Cardiac muscle cell (in vitro differentiated cells and primary cell): ENCODE data around the gene FAM236B. TPM values are rescaled to one million over a fixed set of nuclear protein-coding genes. Genes with fewer than 3 reads are reported as not detected.
"Not testable (repeated sequence)": the region's sequence is repeated elsewhere in the genome, so short reads cannot be mapped to it uniquely, and the experiment has no call there.

Experiments used
- DNase-seq, 2 donors: peaks; one replicate each; pipeline versions ENCODE4 v3.0.0 to v3.0.0-alpha.2; 2010 to 2017; ENCODE audit warnings: low read depth in 1 of 2, low spot score in 1 of 2
- H3K27ac ChIP-seq: fragments of 200-600 bp; sonication (generic); 2 replicates; pipeline ENCODE4 v1.5.1; 2016
- H3K27me3 ChIP-seq: fragments of 200-600 bp; sonication (generic); 2 replicates; pipeline ENCODE4 v1.6.0; 2016; ENCODE audit warnings: control low read depth
- H3K36me3 ChIP-seq: fragments of 200-600 bp; sonication (generic); 2 replicates; pipeline ENCODE4 v1.5.1; 2016; ENCODE audit warnings: control low read depth
- H3K4me1 ChIP-seq: fragments of 200-600 bp; sonication (generic); 2 replicates; pipeline ENCODE4 v1.8.1; 2017; ENCODE audit warnings: low read depth, mild to moderate bottlenecking, mixed run types
- H3K4me3 ChIP-seq: fragments of 200-600 bp; sonication (generic); 2 replicates; pipeline ENCODE4 v1.5.1; 2016; ENCODE audit warnings: mild to moderate bottlenecking
- H3K9me3 ChIP-seq: fragments of 200-600 bp; sonication (generic); 2 replicates; pipeline ENCODE4 v1.5.1; 2017; ENCODE audit warnings: low read depth, mild to moderate bottlenecking, control low read depth
- polyA plus RNA-seq: library from polyadenylated mRNA; unstranded; fragments of >200 nt; fragmentation: Nextera tagmentation; extraction: Ambion mirVana; gene quantifications from 2 replicates; pipeline ENCODE4 v1.2.1, GENCODE V29; 2016
- total RNA-seq: library from RNA; depleted of rRNA; stranded (reverse); fragments of >200 nt; gene quantifications from 2 replicates; pipeline ENCODE4 v1.2.3, GENCODE V29; 2016

FAM236B gene
- total RNA-seq (not detected in 2 replicates), polyA plus RNA-seq (not detected in 2 replicates)

GRCh38 chrX:72782560-72782959 is at the start of gene FAM236B:
FAM236B (minus strand) TSS chrX:72782660; CDS start chrX:72782560, 100 bp downstream.
- H3K27me3 ChIP-seq, H3K27ac ChIP-seq, H3K4me1 ChIP-seq, DNase-seq, H3K4me3 ChIP-seq, H3K9me3 ChIP-seq, H3K36me3 ChIP-seq: not testable (repeated sequence)

- not testable (repeated sequence) for H3K9me3 ChIP-seq, H3K36me3 ChIP-seq, H3K27ac ChIP-seq, H3K4me3 ChIP-seq, H3K4me1 ChIP-seq, DNase-seq, H3K27me3 ChIP-seq
Observed at GRCh38 chrX:72830701-72831100, 48.2 kb upstream of the FAM236B start.

- not testable (repeated sequence) for H3K4me3 ChIP-seq, H3K36me3 ChIP-seq, H3K9me3 ChIP-seq, H3K27me3 ChIP-seq, H3K4me1 ChIP-seq, H3K27ac ChIP-seq, DNase-seq
Observed at GRCh38 chrX:72808110-72808509, 25.6 kb upstream of the FAM236B start, which contains the start of gene FAM236D. FAM236D (minus strand) TSS chrX:72808210; CDS start chrX:72808110, 100 bp downstream.

GRCh38 chrX:72790390-72790789 is 7.9 kb upstream of the FAM236B start:
- H3K9me3 ChIP-seq, H3K4me3 ChIP-seq, H3K36me3 ChIP-seq, H3K27me3 ChIP-seq, H3K27ac ChIP-seq, DNase-seq, H3K4me1 ChIP-seq: not testable (repeated sequence)

- DNase-seq, H3K4me1 ChIP-seq, H3K9me3 ChIP-seq, H3K4me3 ChIP-seq, H3K27me3 ChIP-seq, H3K36me3 ChIP-seq, H3K27ac ChIP-seq: not testable (repeated sequence)
Observed at GRCh38 chrX:72788142-72788541, 5.7 kb upstream of the FAM236B start.

GRCh38 chrX:72783964-72784363 is 1.5 kb upstream of the FAM236B start:
- H3K36me3 ChIP-seq, H3K9me3 ChIP-seq, H3K4me3 ChIP-seq, DNase-seq, H3K4me1 ChIP-seq, H3K27me3 ChIP-seq, H3K27ac ChIP-seq: not testable (repeated sequence)

- DNase-seq, H3K9me3 ChIP-seq, H3K4me3 ChIP-seq, H3K36me3 ChIP-seq, H3K4me1 ChIP-seq, H3K27ac ChIP-seq, H3K27me3 ChIP-seq: not testable (repeated sequence)
Observed at GRCh38 chrX:72783365-72783936, 991 bp upstream of the FAM236B start.

GRCh38 chrX:72778146-72778545 is 4.3 kb downstream of the FAM236B start:
- not testable (repeated sequence) for H3K9me3 ChIP-seq, H3K27ac ChIP-seq, H3K36me3 ChIP-seq, H3K4me3 ChIP-seq, H3K4me1 ChIP-seq, H3K27me3 ChIP-seq, DNase-seq

- not testable (repeated sequence) for DNase-seq, H3K27ac ChIP-seq, H3K9me3 ChIP-seq, H3K36me3 ChIP-seq, H3K4me1 ChIP-seq, H3K27me3 ChIP-seq, H3K4me3 ChIP-seq
Observed at GRCh38 chrX:72777467-72777790, 5.0 kb downstream of the FAM236B start.

GRCh38 chrX:72776653-72777466 is 5.6 kb downstream of the FAM236B start, which contains the start of gene DMRTC1B:
DMRTC1B (plus strand) TSS chrX:72776890; CDS start chrX:72845136, 68,246 bp downstream.
- not testable (repeated sequence) for H3K4me3 ChIP-seq, H3K9me3 ChIP-seq, H3K36me3 ChIP-seq, DNase-seq, H3K27ac ChIP-seq, H3K27me3 ChIP-seq, H3K4me1 ChIP-seq

GRCh38 chrX:72760454-72760853 is 22.0 kb downstream of the FAM236B start:
- not testable (repeated sequence) for H3K27ac ChIP-seq, H3K36me3 ChIP-seq, H3K4me3 ChIP-seq, H3K27me3 ChIP-seq, H3K9me3 ChIP-seq, DNase-seq, H3K4me1 ChIP-seq

- H3K27ac ChIP-seq, result not testable (repeated sequence)
Observed at GRCh38 chrX:72748545-72748944, 33.9 kb downstream of the FAM236B start.

GRCh38 chrX:72745546-72745945 is 36.9 kb downstream of the FAM236B start:
- DNase-seq, H3K27me3 ChIP-seq, H3K4me1 ChIP-seq, H3K4me3 ChIP-seq, H3K36me3 ChIP-seq, H3K27ac ChIP-seq, H3K9me3 ChIP-seq: not testable (repeated sequence)

More at GRCh38 chrX:72748545-72748944, 33.9 kb downstream of the FAM236B start:
- H3K4me1 ChIP-seq, H3K4me3 ChIP-seq, DNase-seq, H3K27me3 ChIP-seq, H3K36me3 ChIP-seq, H3K9me3 ChIP-seq: not testable (repeated sequence)
